SU-DHL-6 (cell line): ENCODE results near the gene CLHC1.

Experiments
- H2AFZ ChIP-seq: fragments of 200-600 bp; sonication (generic); 2 replicates; pipeline ENCODE4 v1.6.1; 2014; ENCODE audit warnings: low read depth, mild to moderate bottlenecking, moderate library complexity, mixed read lengths, antibody characterized with exemption, low read length; ENCODE audit not compliant: severe bottlenecking
- H3F3A ChIP-seq: fragments of 200-600 bp; shearing (Covaris generic); 2 replicates; pipeline ENCODE4 v1.6.0; 2016; ENCODE audit warnings: antibody characterized with exemption, mild to moderate bottlenecking; ENCODE audit not compliant: insufficient read depth
- H3K27ac ChIP-seq: fragments of 200-600 bp; sonication (generic); 2 replicates; pipeline ENCODE4 v1.5.1; 2016; ENCODE audit warnings: low read depth, mild to moderate bottlenecking, low read length, moderate library complexity, mixed read lengths
- H3K27me3 ChIP-seq: fragments of 200-600 bp; sonication (generic), shearing (Covaris generic); 2 replicates; pipeline ENCODE4 v1.6.0; 2014; ENCODE audit warnings: mild to moderate bottlenecking, low read length
- H3K36me3 ChIP-seq: fragments of 200-600 bp; sonication (generic); 2 replicates; pipeline ENCODE4 v1.6.1; 2014; ENCODE audit warnings: mild to moderate bottlenecking, low read length, mixed read lengths
- H3K4me2 ChIP-seq: fragments of 300-600, 200-600 bp; shearing (Covaris generic), sonication (generic); 2 replicates; pipeline ENCODE4 v1.6.0; 2014; ENCODE audit warnings: low read length, low read depth, mild to moderate bottlenecking; ENCODE audit not compliant: poor library complexity, severe bottlenecking
- H3K4me3 ChIP-seq: fragments of 200-600 bp; sonication (generic); 2 replicates; pipeline ENCODE4 v1.5.1; 2014; ENCODE audit warnings: antibody characterized with exemption, low read length, mild to moderate bottlenecking, mixed read lengths; ENCODE audit not compliant: insufficient read depth, poor library complexity, severe bottlenecking
- H3K79me2 ChIP-seq: fragments of 200-600 bp; sonication (generic); 2 replicates; pipeline ENCODE4 v1.6.1; 2014; ENCODE audit warnings: mild to moderate bottlenecking, low read length, moderate library complexity; ENCODE audit not compliant: insufficient read depth
- H3K9ac ChIP-seq: fragments of 200-600 bp; sonication (generic); 2 replicates; pipeline ENCODE4 v1.7.0; 2014; ENCODE audit warnings: mild to moderate bottlenecking, low read length
- H3K9me2 ChIP-seq: fragments of 200-600 bp; sonication (generic); replicated peaks from 2 replicates; pipeline ENCODE4 v1.6.1; 2014; ENCODE audit warnings: low read length; ENCODE audit not compliant: insufficient read depth
- H3K9me3 ChIP-seq: fragments of 200-600 bp; sonication (generic); 2 replicates; pipeline ENCODE4 v1.6.1; 2014; ENCODE audit warnings: low read length, mixed read lengths; ENCODE audit not compliant: insufficient read depth
- H4K20me1 ChIP-seq: fragments of 200-600 bp; sonication (generic); 2 replicates; pipeline ENCODE4 v1.6.1; 2014; ENCODE audit warnings: low read depth, mild to moderate bottlenecking, antibody characterized with exemption, low read length, moderate library complexity, mixed read lengths
- EZH2phosphoT487 ChIP-seq: fragments of 200-600 bp; sonication (generic), shearing (Covaris generic); conservative IDR thresholded peaks from 2 replicates; pipeline ENCODE4 v1.6.1; 2018; ENCODE audit warnings: mild to moderate bottlenecking, antibody characterized with exemption, low read length, moderate library complexity, mixed read lengths
- TF ChIP-seq, protein P1 (sequence below): fragments of 200-600 bp; sonication (generic); IDR thresholded peaks from one replicate; pipeline ENCODE4 v1.5.1; 2017; ENCODE audit warnings: antibody characterized with exemption, mild to moderate bottlenecking, low read length, moderate library complexity; ENCODE audit not compliant: insufficient read depth, poor library complexity, severe bottlenecking

The CLHC1 gene

GRCh38 chr2:55213822-55214221 is 18.3 kb downstream of the CLHC1 start:
- H3K4me2 ChIP-seq, result no peak overlapping the region
- no peaks in the 10 kb centered on the region for H3K27me3 ChIP-seq
- H3K4me3 ChIP-seq, result no peak overlapping the region
- no peak overlapping the region for H3K27ac ChIP-seq
- no peak for TF ChIP-seq EZH2phosphoT487
- TF ChIP-seq, protein P1, sequence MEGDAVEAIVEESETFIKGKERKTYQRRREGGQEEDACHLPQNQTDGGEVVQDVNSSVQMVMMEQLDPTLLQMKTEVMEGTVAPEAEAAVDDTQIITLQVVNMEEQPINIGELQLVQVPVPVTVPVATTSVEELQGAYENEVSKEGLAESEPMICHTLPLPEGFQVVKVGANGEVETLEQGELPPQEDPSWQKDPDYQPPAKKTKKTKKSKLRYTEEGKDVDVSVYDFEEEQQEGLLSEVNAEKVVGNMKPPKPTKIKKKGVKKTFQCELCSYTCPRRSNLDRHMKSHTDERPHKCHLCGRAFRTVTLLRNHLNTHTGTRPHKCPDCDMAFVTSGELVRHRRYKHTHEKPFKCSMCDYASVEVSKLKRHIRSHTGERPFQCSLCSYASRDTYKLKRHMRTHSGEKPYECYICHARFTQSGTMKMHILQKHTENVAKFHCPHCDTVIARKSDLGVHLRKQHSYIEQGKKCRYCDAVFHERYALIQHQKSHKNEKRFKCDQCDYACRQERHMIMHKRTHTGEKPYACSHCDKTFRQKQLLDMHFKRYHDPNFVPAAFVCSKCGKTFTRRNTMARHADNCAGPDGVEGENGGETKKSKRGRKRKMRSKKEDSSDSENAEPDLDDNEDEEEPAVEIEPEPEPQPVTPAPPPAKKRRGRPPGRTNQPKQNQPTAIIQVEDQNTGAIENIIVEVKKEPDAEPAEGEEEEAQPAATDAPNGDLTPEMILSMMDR, result no peak
- no peaks in the 10 kb centered on the region for H3F3A ChIP-seq
- no peaks in the 10 kb centered on the region for H3K79me2 ChIP-seq
- no peaks in the 10 kb centered on the region for H3K36me3 ChIP-seq
- no peaks in the 10 kb centered on the region for H4K20me1 ChIP-seq
- no peak overlapping the region for H3K9ac ChIP-seq
- H3K9me2 ChIP-seq, result no peaks in the 10 kb centered on the region
- H2AFZ ChIP-seq, result no peak overlapping the region
- no peaks in the 10 kb centered on the region for H3K9me3 ChIP-seq

GRCh38 chr2:55204950-55205349 is 27.1 kb downstream of the CLHC1 start:
- Histone ChIP-seq H3K27ac (no peak overlapping the region), H3K4me2 (no peak overlapping the region), H2AFZ (no peak overlapping the region), H3K9me3 (no peaks in the 10 kb centered on the region), H3K27me3 (no peaks in the 10 kb centered on the region), H4K20me1 (no peaks in the 10 kb centered on the region), H3K9ac (no peak overlapping the region), H3K4me3 (no peak overlapping the region), H3K9me2 (no peaks in the 10 kb centered on the region), H3K36me3 (peaks cover 8% of the 10 kb centered on the region), H3K79me2 (no peaks in the 10 kb centered on the region), H3F3A (no peaks in the 10 kb centered on the region)
- TF ChIP-seq EZH2phosphoT487, result no peak
- TF ChIP-seq, protein P1, result no peak

DNA sequence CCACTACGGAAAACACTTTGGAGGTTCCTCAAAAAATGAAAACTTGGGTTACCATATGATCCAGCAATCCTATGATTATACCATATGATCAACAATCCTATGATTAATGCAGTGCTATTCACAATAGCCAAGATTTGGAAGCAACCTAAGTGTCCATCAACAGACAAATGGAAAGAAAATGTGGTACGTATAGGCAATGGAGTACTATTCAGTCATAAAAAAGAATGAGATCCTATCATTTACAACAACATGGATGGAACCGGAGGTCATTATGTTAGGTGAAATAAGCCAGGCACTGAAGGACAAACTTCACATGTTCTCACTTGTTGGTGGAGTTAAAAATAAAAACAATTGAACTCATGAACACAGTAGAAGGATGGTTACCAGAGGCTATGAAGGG is 27.6 kb downstream of the CLHC1 start:
- Histone ChIP-seq H3K79me2 (no peaks in the 10 kb centered on the region), H3K9ac (no peak overlapping the region), H2AFZ (no peak overlapping the region), H3F3A (no peaks in the 10 kb centered on the region), H4K20me1 (no peaks in the 10 kb centered on the region), H3K27me3 (no peaks in the 10 kb centered on the region), H3K4me3 (no peak overlapping the region), H3K9me2 (no peaks in the 10 kb centered on the region), H3K27ac (no peak overlapping the region), H3K9me3 (no peaks in the 10 kb centered on the region), H3K4me2 (no peak overlapping the region), H3K36me3 (peaks cover 8% of the 10 kb centered on the region)
- TF ChIP-seq, protein P1, result no peak
- no peak for TF ChIP-seq EZH2phosphoT487
